Mucosa of rectum (tissue), 2 donors: ENCODE data around the gene ZNF638.

Experiments used
- H3K27ac ChIP-seq, 2 donors: one replicate each; pipeline ENCODE4 v1.7.0; 2013; ENCODE audit warnings: inconsistent platforms in 2 of 2, low read depth in 2 of 2, low read length in 2 of 2
- H3K27me3 ChIP-seq, 2 donors: one replicate each; pipeline ENCODE4 v1.7.0; 2013; ENCODE audit warnings: low read length in 2 of 2; ENCODE audit not compliant: control insufficient read depth in 2 of 2, insufficient read depth in 2 of 2
- H3K36me3 ChIP-seq, 2 donors: one replicate each; pipeline ENCODE4 v1.7.0; 2013; ENCODE audit warnings: low read length in 2 of 2; ENCODE audit not compliant: control insufficient read depth in 2 of 2, insufficient read depth in 2 of 2
- H3K4me1 ChIP-seq, 2 donors: one replicate each; pipeline ENCODE4 v1.7.0; 2013; ENCODE audit warnings: low read length in 2 of 2, mild to moderate bottlenecking in 1 of 2; ENCODE audit not compliant: control insufficient read depth in 2 of 2, insufficient read depth in 2 of 2
- H3K4me3 ChIP-seq, 2 donors: one replicate each; pipeline ENCODE4 v1.7.0; 2013; ENCODE audit warnings: low read length in 2 of 2
- H3K9ac ChIP-seq, 2 donors: one replicate each; pipeline ENCODE4 v1.7.0; 2013; ENCODE audit warnings: low read length in 2 of 2, low read depth in 1 of 2, mild to moderate bottlenecking in 1 of 2
- H3K9me3 ChIP-seq, 2 donors: one replicate each; pipeline ENCODE4 v1.7.0; 2013; ENCODE audit warnings: low read length in 2 of 2; ENCODE audit not compliant: control insufficient read depth in 2 of 2
- donor health status: healthy.
- donor health status: Normal muscosa, but diverticular disease.

ZNF638 gene

DNA sequence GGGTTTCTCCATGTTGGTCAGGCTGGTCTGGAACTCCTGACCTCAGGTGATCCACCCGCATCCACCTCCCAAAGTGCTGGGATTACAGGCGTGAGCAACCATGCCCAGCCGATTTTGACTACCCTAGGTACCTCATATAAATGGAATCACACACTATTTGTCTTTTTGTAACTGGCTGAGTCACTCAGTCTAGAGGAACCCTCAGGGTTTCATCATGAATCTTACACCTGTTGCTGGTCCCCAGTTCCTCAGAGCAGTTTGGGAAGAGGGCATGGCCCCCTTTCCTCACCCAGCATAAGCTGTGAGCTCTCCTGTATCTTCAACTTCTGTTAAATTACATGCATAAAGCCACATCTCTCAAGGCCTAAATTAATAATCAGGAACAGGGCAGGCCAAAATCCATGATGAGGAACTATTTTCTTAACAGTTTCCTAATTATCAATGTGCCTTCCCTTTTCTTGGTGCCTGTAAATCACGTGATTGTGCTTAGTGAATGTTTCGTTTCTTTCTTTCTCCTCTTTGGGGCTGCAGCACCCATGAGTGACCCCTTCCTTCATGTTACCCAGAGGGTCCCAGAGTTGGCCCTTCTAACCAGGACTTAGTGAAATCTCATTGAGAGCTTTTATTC is 142.6 kb downstream of the ZNF638 start:
- H3K4me1 ChIP-seq: no peaks in the 10 kb centered on the region
- no peak overlapping the region for H3K4me3 ChIP-seq
- H3K27ac ChIP-seq: peak overlapping the region in 1 of 2 donors; percentile 16
- H3K27me3 ChIP-seq: peaks cover 0 to 3% of the 10 kb centered on the region in 2 donors
- H3K36me3 ChIP-seq: no peaks in the 10 kb centered on the region
- H3K9me3 ChIP-seq: no peaks in the 10 kb centered on the region
- no peak overlapping the region for H3K9ac ChIP-seq

DNA sequence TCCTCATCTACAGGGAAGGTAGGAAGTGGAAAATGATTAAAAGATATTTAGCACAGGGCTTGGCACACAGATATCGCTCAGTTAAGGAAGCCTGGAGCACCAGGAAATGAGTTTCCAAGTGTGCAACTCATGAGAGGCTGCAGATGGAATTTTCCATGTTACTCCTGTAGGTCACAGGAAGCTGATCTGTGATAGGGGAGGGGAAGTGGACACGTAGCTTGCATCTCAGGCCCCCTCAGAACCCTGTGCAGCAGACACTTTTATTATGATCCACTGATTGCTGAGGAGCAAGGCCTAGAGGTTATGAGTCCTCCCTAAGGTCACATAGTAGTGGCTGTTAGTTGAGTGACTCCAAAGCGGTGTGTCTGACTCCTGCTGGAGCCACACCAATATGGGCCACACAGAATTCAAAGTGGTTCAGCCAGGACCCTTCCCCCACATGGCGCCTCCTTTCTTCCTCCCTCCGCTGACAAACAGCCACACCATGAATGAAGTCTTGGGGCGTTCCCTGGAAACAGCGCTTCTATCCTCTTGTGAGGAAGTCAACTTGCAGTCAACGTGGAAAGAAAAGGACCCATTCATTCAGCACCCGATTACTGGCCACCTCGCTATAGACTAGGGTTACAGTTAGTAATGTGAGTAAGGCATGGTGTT is 143.3 kb downstream of the ZNF638 start:
- Histone ChIP-seq H3K9ac (no peak overlapping the region), H3K27me3 (no peaks in the 10 kb centered on the region), H3K9me3 (no peaks in the 10 kb centered on the region), H3K4me3 (no peak overlapping the region), H3K4me1 (no peaks in the 10 kb centered on the region), H3K36me3 (no peaks in the 10 kb centered on the region), H3K27ac (peak overlapping the region in 1 of 2 donors; percentile 16)

DNA sequence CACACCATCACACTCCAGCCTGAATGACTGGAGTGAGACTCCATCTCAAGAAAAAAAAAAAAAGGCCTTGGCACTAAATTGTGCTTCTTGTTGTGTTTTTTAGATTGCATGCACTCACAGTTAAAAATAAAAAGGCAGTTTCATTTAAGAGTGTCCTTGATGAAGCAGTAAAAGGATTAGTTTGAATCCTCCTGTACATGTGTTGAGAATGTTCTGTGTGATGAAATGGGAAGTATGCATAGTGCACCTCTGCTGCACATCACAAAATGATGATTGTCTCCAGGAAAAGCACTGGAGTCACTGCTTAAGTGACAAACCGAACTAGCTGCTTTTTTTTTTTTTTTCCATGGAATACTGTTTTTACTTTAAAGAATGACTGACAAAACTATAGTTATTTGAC is 144.9 kb downstream of the ZNF638 start:
- H3K9me3 ChIP-seq: no peaks in the 10 kb centered on the region
- no peaks in the 10 kb centered on the region for H3K36me3 ChIP-seq
- no peaks in the 10 kb centered on the region for H3K27me3 ChIP-seq
- H3K9ac ChIP-seq: no peak overlapping the region
- H3K27ac ChIP-seq: no peak overlapping the region
- no peak overlapping the region for H3K4me3 ChIP-seq
- no peaks in the 10 kb centered on the region for H3K4me1 ChIP-seq

DNA sequence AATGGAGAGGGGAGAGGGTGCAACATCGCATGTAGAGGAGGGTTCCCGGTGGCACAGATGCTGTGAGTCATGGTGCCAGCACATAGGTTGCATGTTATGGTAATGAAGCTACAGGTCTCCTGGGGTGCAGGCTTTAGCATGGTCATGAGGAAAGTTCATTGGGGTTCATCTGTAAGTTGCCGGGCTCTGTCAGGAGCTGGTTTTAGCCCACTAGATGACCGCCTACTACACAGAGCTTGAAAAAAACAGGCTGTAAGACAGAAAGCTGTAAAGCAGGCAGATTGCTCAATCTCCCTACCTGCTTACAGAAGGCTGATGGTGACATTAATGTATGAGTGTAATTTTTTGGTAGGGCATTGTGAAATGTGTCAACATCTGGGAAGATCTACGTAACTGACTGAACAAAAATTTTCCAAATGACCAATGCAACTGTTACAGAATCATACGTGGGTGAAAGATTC is 145.7 kb downstream of the ZNF638 start:
- Histone ChIP-seq H3K27me3 (no peaks in the 10 kb centered on the region), H3K4me1 (no peaks in the 10 kb centered on the region), H3K27ac (no peak overlapping the region), H3K9ac (no peak overlapping the region), H3K4me3 (no peak overlapping the region), H3K9me3 (no peaks in the 10 kb centered on the region), H3K36me3 (no peaks in the 10 kb centered on the region)

DNA sequence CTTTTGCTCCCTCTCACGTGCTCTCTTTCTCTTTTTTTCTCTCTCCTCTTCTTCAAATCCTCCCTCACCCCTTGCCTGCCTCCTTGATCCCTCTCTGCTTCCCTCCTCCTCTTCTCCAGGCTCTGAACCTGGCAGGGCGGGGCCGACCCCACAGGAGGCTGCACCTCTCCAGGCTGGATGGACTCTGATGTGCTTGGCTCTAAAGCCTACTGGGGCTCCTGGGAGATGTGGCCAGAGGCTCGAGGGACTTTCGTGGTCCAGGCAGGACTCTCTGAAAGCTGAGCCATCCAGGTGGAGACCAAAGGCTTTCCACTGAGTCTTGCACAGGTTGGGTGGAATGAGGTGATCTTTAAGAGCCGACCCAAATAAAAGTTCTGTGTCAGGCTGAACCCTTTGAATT is 147.2 kb downstream of the ZNF638 start:
- Histone ChIP-seq H3K36me3 (no peaks in the 10 kb centered on the region), H3K9ac (no peak overlapping the region), H3K4me1 (no peaks in the 10 kb centered on the region), H3K27me3 (no peaks in the 10 kb centered on the region), H3K9me3 (no peaks in the 10 kb centered on the region), H3K27ac (no peak overlapping the region), H3K4me3 (no peak overlapping the region)

DNA sequence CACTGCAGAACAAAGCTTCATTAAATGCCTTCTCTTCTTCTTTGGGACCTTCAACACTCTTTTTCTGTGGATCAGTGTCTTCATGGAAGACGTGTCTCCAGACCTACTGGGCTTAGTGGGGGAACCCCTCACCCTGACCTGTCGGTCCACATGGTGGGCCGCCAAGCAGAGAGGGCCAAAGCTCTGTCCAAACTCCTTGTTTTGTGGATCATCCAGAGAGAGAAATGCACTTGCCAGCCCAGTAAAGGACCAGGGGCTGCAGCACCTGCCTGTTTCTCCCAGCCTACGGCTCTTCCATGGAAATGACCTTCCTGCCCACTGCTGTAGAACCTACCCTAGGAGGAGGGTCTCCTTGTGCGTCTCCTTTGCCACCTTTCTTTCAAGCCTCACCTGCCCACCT is 147.7 kb downstream of the ZNF638 start:
- no peaks in the 10 kb centered on the region for H3K4me1 ChIP-seq
- no peaks in the 10 kb centered on the region for H3K9me3 ChIP-seq
- no peaks in the 10 kb centered on the region for H3K27me3 ChIP-seq
- no peak overlapping the region for H3K9ac ChIP-seq
- no peak overlapping the region for H3K4me3 ChIP-seq
- H3K36me3 ChIP-seq: no peaks in the 10 kb centered on the region
- no peak overlapping the region for H3K27ac ChIP-seq

DNA sequence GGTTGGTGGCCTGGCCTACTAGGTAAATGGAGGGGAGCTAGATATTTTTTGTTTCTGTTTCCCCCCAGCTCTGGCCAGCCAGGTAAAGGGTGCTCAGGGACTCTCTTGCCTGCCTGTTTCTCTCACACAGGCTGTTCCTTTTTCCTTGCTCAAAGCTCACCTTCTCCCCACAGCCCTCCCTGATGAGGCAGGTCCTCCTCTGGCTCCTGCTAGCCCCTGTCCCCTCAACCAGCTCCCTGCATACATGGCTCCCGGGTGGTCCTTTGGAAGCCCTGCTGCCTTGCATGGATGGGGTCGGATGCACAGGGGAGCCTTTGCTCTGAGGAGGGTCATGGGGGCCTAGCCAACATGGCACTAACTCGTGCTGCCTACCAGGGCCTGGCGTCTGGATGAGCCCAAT is 149.5 kb downstream of the ZNF638 start:
- no peak overlapping the region for H3K9ac ChIP-seq
- no peaks in the 10 kb centered on the region for H3K4me1 ChIP-seq
- H3K27me3 ChIP-seq: no peaks in the 10 kb centered on the region
- no peak overlapping the region for H3K4me3 ChIP-seq
- no peaks in the 10 kb centered on the region for H3K9me3 ChIP-seq
- H3K36me3 ChIP-seq: no peaks in the 10 kb centered on the region
- no peak overlapping the region for H3K27ac ChIP-seq

DNA sequence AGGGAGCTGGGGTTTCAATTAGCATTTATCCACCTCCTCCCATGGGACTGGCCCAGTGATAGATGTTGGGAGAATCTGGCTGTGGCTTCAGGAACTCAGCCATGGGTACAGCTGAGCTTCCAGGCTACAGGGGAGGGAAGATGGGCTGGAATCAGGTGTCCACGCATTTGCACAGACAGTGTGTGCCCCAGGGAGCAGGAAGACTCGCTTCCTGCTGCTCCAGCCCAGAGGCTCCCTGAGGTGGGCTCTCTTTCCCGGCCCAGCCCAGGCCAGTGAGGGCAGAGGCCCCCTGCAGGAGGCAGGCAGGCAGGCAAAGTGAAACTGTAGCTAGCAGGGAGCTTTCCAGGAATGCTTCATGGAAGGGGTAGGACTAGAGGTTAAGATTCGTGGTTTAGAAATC is 150.5 kb downstream of the ZNF638 start:
- no peaks in the 10 kb centered on the region for H3K27me3 ChIP-seq
- H3K9ac ChIP-seq: no peak overlapping the region
- no peak overlapping the region for H3K4me3 ChIP-seq
- H3K4me1 ChIP-seq: no peaks in the 10 kb centered on the region
- H3K27ac ChIP-seq: no peak overlapping the region
- no peaks in the 10 kb centered on the region for H3K36me3 ChIP-seq
- no peaks in the 10 kb centered on the region for H3K9me3 ChIP-seq

DNA sequence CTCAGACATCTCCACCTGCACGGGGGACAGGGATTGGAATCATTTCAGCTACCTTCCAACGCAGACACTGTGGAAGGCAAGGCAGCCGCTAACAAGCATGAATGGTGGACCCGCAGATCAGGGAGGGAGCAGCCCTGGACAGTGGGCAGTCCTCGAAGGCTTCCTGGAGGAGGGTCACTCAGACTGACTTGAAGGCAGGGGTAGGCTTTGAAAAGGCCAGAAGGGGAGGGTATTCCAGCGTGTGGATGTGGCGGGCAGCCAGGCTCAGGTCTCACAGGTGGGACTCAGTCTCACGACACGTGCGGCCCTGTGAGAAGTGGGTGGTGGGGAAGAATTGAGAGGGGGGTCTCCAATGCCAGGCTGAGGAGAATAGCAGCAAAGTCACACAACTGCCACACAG is 151.7 kb downstream of the ZNF638 start:
- H3K9me3 ChIP-seq: no peaks in the 10 kb centered on the region
- no peaks in the 10 kb centered on the region for H3K27me3 ChIP-seq
- no peaks in the 10 kb centered on the region for H3K36me3 ChIP-seq
- no peaks in the 10 kb centered on the region for H3K4me1 ChIP-seq
- no peak overlapping the region for H3K9ac ChIP-seq
- H3K27ac ChIP-seq: no peak overlapping the region
- no peak overlapping the region for H3K4me3 ChIP-seq

DNA sequence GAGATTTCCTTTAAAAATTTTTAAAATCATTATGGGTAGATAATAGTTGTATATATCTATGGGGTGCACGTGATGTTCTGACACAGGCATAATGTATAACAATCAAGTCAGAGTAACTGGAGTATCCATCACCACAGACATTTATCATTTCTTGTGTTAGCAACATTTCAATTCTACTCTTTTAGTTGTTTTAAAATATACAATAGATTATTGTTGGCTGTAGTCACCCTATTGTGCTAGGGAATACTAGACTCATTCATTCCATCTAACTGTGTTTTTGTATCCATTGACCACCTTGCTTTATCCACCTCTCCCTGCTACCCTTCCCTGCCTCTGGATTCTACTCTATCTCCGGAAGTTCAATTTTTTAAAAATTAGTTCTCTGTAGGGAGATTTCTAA is 152.8 kb downstream of the ZNF638 start:
- Histone ChIP-seq H3K4me1 (no peaks in the 10 kb centered on the region), H3K27ac (no peak overlapping the region), H3K27me3 (no peaks in the 10 kb centered on the region), H3K36me3 (no peaks in the 10 kb centered on the region), H3K9me3 (no peaks in the 10 kb centered on the region), H3K4me3 (no peak overlapping the region), H3K9ac (no peak overlapping the region)
